PFSK-1 (cell line): ENCODE data around the gene PHPT1.

Experiments
- POLR2AphosphoS5 ChIP-seq: IDR thresholded peaks from 2 replicates; pipeline ENCODE4 v1.6.1; 2012; ENCODE audit warnings: low read depth, mild to moderate bottlenecking, control low read depth, low read length, moderate library complexity
- TF ChIP-seq, protein P1 (sequence below), 2 experiments: IDR thresholded peaks; 2 replicates each; pipeline versions ENCODE4 v1.6.1 to v1.8.0; 2011 to 2012; ENCODE audit warnings: low read depth in 2 of 2, low read length in 2 of 2, control low read depth in 1 of 2, inconsistent platforms in 1 of 2, mild to moderate bottlenecking in 1 of 2, moderate library complexity in 1 of 2; ENCODE audit not compliant: insufficient read depth in 1 of 2

DNA sequence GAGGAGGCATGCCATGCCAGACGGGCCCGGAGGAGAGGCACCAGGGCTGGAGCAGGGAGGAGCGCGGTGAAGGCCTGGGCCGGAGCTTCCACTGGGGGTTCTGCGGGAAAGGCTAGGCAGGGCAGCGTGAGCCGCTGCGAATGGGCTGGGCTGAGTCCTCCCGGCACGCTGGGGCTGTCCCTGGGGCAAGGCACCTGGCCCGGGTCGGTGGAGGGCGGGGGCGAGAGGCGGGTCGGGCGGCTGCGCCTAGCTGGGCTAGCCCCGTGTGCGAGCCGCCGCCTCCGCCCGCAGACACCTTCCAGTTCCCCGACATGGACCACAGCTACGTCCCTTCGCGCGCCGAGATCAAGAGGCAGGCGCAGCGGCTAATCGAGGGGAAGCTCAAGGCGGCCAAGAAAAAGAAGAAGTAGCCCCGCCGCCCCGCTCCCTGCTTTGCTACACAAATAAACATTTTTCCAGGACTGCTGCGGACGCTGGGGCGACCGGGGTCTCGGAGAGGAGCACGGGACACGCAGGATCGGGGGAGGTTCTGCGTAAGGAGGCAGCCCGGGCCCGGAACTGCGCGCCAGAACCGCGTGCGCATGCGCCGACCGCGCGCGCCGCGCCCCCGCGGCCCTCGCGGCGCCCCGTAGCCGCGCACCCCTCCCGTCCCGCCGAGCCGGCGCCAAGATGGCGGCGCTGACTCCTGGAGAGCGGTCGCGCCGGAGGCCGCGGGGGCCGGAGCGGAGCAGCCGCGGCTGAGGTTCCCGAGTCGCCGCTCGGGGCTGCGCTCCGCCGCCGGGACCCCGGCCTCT, 41.7 kb upstream of the PHPT1 start, which contains the start of gene RABL6:
- TF ChIP-seq POLR2AphosphoS5 = peak; percentile 73; the same call in 1 of the 2 replicates
- TF ChIP-seq, protein P1, sequence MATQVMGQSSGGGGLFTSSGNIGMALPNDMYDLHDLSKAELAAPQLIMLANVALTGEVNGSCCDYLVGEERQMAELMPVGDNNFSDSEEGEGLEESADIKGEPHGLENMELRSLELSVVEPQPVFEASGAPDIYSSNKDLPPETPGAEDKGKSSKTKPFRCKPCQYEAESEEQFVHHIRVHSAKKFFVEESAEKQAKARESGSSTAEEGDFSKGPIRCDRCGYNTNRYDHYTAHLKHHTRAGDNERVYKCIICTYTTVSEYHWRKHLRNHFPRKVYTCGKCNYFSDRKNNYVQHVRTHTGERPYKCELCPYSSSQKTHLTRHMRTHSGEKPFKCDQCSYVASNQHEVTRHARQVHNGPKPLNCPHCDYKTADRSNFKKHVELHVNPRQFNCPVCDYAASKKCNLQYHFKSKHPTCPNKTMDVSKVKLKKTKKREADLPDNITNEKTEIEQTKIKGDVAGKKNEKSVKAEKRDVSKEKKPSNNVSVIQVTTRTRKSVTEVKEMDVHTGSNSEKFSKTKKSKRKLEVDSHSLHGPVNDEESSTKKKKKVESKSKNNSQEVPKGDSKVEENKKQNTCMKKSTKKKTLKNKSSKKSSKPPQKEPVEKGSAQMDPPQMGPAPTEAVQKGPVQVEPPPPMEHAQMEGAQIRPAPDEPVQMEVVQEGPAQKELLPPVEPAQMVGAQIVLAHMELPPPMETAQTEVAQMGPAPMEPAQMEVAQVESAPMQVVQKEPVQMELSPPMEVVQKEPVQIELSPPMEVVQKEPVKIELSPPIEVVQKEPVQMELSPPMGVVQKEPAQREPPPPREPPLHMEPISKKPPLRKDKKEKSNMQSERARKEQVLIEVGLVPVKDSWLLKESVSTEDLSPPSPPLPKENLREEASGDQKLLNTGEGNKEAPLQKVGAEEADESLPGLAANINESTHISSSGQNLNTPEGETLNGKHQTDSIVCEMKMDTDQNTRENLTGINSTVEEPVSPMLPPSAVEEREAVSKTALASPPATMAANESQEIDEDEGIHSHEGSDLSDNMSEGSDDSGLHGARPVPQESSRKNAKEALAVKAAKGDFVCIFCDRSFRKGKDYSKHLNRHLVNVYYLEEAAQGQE (IDR thresholded peaks at IDR 0.05; ENCODE audit: insufficient read depth in 1 of 2, low read depth in 2 of 2, low read length in 2 of 2) = no peak
